Medulla oblongata (tissue), 1 donor: Measurements from ENCODE around the gene IP6K3.

Source experiments
- DNase-seq: peaks from one replicate; pipeline ENCODE4 v3.0.0-alpha.2; 2015; ENCODE audit errors: extremely low spot score

Gene IP6K3

GRCh38 chr6:33673851-33674250, 72.9 kb downstream of the IP6K3 start:
- DNase-seq: no peak

GRCh38 chr6:33672808-33673207, 73.9 kb downstream of the IP6K3 start:
- peak; percentile 23 for DNase-seq

GRCh38 chr6:33671744-33672072, 75.0 kb downstream of the IP6K3 start:
- DNase-seq: no peak
